Measurements from ENCODE around the gene MRPS6. TPM values are rescaled to one million over a fixed set of nuclear protein-coding genes. Genes with fewer than 3 reads are reported as not detected.

The MRPS6 gene
- total RNA-seq, 2 donors from 2014 or later: 154 to 193 TPM

- Mint-ChIP-seq H3K4me3 (no peak overlapping the region), H3K9me3 (peaks cover 6 to 10% of the 10 kb centered on the region in 2 donors), H3K36me3 (ENCODE audit: insufficient read depth in 2 of 2) (peaks cover 5 to 28% of the 10 kb centered on the region in 2 donors), H3K4me1 (ENCODE audit: low read depth) (peaks cover 51% of the 10 kb centered on the region), H3K27ac (no peak overlapping the region), H3K27me3 (ENCODE audit: low read depth) (no peaks in the 10 kb centered on the region)
- ATAC-seq (replicated peaks in 1 of 2) (no peak), DNase-seq (no peak)
Measured at GRCh38 chr21:34157521-34157920, 84.1 kb downstream of the MRPS6 start.

GRCh38 chr21:34158866-34159835, 85.8 kb downstream of the MRPS6 start:
- no peak for DNase-seq
- Mint-ChIP-seq H3K4me3 (no peak overlapping the region), H3K27ac (no peak overlapping the region), H3K4me1 (ENCODE audit: low read depth) (peaks cover 36% of the 10 kb centered on the region), H3K27me3 (ENCODE audit: low read depth) (no peaks in the 10 kb centered on the region), H3K9me3 (peaks cover 0 to 10% of the 10 kb centered on the region in 2 donors), H3K36me3 (ENCODE audit: insufficient read depth in 2 of 2) (peaks cover 5 to 27% of the 10 kb centered on the region in 2 donors)
- ATAC-seq (replicated peaks in 1 of 2): no peak

GRCh38 chr21:34166468-34166867, 93.1 kb downstream of the MRPS6 start:
- Mint-ChIP-seq H3K36me3 (ENCODE audit: insufficient read depth in 2 of 2) (peaks cover 44 to 68% of the 10 kb centered on the region in 2 donors), H3K27ac (no peak overlapping the region), H3K27me3 (ENCODE audit: low read depth) (no peaks in the 10 kb centered on the region), H3K9me3 (peaks cover 22 to 34% of the 10 kb centered on the region in 2 donors), H3K4me1 (ENCODE audit: low read depth) (no peaks in the 10 kb centered on the region), H3K4me3 (no peak overlapping the region)
- ATAC-seq (replicated peaks in 1 of 2): no peak
- DNase-seq: peak in 1 of 2 donors; percentile 20

- no peaks in the 10 kb centered on the region for H3K4me1 Mint-ChIP-seq (ENCODE audit: low read depth)
- peaks cover 45 to 76% of the 10 kb centered on the region in 2 donors for H3K36me3 Mint-ChIP-seq (ENCODE audit: insufficient read depth in 2 of 2)
- DNase-seq: no peak
- ATAC-seq (replicated peaks in 1 of 2): no peak
- no peak overlapping the region for H3K27ac Mint-ChIP-seq
- no peaks in the 10 kb centered on the region for H3K27me3 Mint-ChIP-seq (ENCODE audit: low read depth)
- no peak overlapping the region for H3K4me3 Mint-ChIP-seq
- H3K9me3 Mint-ChIP-seq: peaks cover 30 to 38% of the 10 kb centered on the region in 2 donors
Measured at GRCh38 chr21:34170886-34171285, 97.5 kb downstream of the MRPS6 start.

GRCh38 chr21:34174470-34174869, 101.1 kb downstream of the MRPS6 start:
- DNase-seq (no peak), ATAC-seq (replicated peaks in 1 of 2) (no peak)
- no peak overlapping the region for H3K27ac Mint-ChIP-seq
- peaks cover 22 to 23% of the 10 kb centered on the region in 2 donors for H3K9me3 Mint-ChIP-seq
- H3K4me3 Mint-ChIP-seq: no peak overlapping the region
- H3K36me3 Mint-ChIP-seq (ENCODE audit: insufficient read depth in 2 of 2): peaks cover 24 to 47% of the 10 kb centered on the region in 2 donors
- no peaks in the 10 kb centered on the region for H3K27me3 Mint-ChIP-seq (ENCODE audit: low read depth)
- H3K4me1 Mint-ChIP-seq (ENCODE audit: low read depth): peaks cover 21% of the 10 kb centered on the region

- Mint-ChIP-seq H3K36me3 (ENCODE audit: insufficient read depth in 2 of 2) (peaks cover 16 to 33% of the 10 kb centered on the region in 2 donors), H3K27me3 (ENCODE audit: low read depth) (no peaks in the 10 kb centered on the region), H3K27ac (no peak overlapping the region), H3K4me1 (ENCODE audit: low read depth) (peaks cover 23% of the 10 kb centered on the region), H3K9me3 (peaks cover 15 to 16% of the 10 kb centered on the region in 2 donors), H3K4me3 (no peak overlapping the region)
- DNase-seq (no peak), ATAC-seq (replicated peaks in 1 of 2) (peak in 1 of 2 donors; percentile 23)
Measured at GRCh38 chr21:34176448-34176847, 103.1 kb downstream of the MRPS6 start.

GRCh38 chr21:34177919-34178567, 104.7 kb downstream of the MRPS6 start:
- H3K4me1 Mint-ChIP-seq (ENCODE audit: low read depth): peaks cover 23% of the 10 kb centered on the region
- peaks cover 13 to 19% of the 10 kb centered on the region in 2 donors for H3K36me3 Mint-ChIP-seq (ENCODE audit: insufficient read depth in 2 of 2)
- peak; percentile 73 to 89 for ATAC-seq (replicated peaks in 1 of 2)
- no peaks in the 10 kb centered on the region for H3K27me3 Mint-ChIP-seq (ENCODE audit: low read depth)
- no peak for DNase-seq
- H3K4me3 Mint-ChIP-seq: peak overlapping the region in 1 of 2 donors; percentile 3
- H3K27ac Mint-ChIP-seq: no peak overlapping the region
- peaks cover 12 to 13% of the 10 kb centered on the region in 2 donors for H3K9me3 Mint-ChIP-seq

GRCh38 chr21:34179204-34179935, 106.0 kb downstream of the MRPS6 start:
- H3K27me3 Mint-ChIP-seq (ENCODE audit: low read depth): no peaks in the 10 kb centered on the region
- peaks cover 5 to 7% of the 10 kb centered on the region in 2 donors for H3K9me3 Mint-ChIP-seq
- DNase-seq (no peak), ATAC-seq (replicated peaks in 1 of 2) (no peak)
- no peak overlapping the region for H3K4me3 Mint-ChIP-seq
- peaks cover 8 to 9% of the 10 kb centered on the region in 2 donors for H3K36me3 Mint-ChIP-seq (ENCODE audit: insufficient read depth in 2 of 2)
- H3K4me1 Mint-ChIP-seq (ENCODE audit: low read depth): peaks cover 23% of the 10 kb centered on the region
- no peak overlapping the region for H3K27ac Mint-ChIP-seq

GRCh38 chr21:34180407-34180806, 107.0 kb downstream of the MRPS6 start:
- peaks cover under 1 to 3% of the 10 kb centered on the region in 2 donors for H3K9me3 Mint-ChIP-seq
- H3K27me3 Mint-ChIP-seq (ENCODE audit: low read depth): no peaks in the 10 kb centered on the region
- H3K27ac Mint-ChIP-seq: no peak overlapping the region
- H3K4me3 Mint-ChIP-seq: no peak overlapping the region
- DNase-seq (no peak), ATAC-seq (replicated peaks in 1 of 2) (no peak)
- peaks cover 23% of the 10 kb centered on the region for H3K4me1 Mint-ChIP-seq (ENCODE audit: low read depth)
- H3K36me3 Mint-ChIP-seq (ENCODE audit: insufficient read depth in 2 of 2): peaks cover 0 to 4% of the 10 kb centered on the region in 2 donors

GRCh38 chr21:34180826-34181359, 107.5 kb downstream of the MRPS6 start:
- Mint-ChIP-seq H3K27ac (no peak overlapping the region), H3K36me3 (ENCODE audit: insufficient read depth in 2 of 2) (peaks cover 0 to 4% of the 10 kb centered on the region in 2 donors), H3K4me3 (no peak overlapping the region), H3K27me3 (ENCODE audit: low read depth) (no peaks in the 10 kb centered on the region), H3K4me1 (ENCODE audit: low read depth) (peaks cover 23% of the 10 kb centered on the region), H3K9me3 (peaks cover 0 to 3% of the 10 kb centered on the region in 2 donors)
- DNase-seq (no peak), ATAC-seq (replicated peaks in 1 of 2) (no peak)

GRCh38 chr21:34181431-34182039, 108.2 kb downstream of the MRPS6 start:
- Mint-ChIP-seq H3K4me3 (no peak overlapping the region), H3K36me3 (ENCODE audit: insufficient read depth in 2 of 2) (peaks cover 0 to 4% of the 10 kb centered on the region in 2 donors), H3K27ac (no peak overlapping the region), H3K4me1 (ENCODE audit: low read depth) (peaks cover 23% of the 10 kb centered on the region), H3K27me3 (ENCODE audit: low read depth) (no peaks in the 10 kb centered on the region), H3K9me3 (peaks cover 0 to 3% of the 10 kb centered on the region in 2 donors)
- ATAC-seq (replicated peaks in 1 of 2) (no peak), DNase-seq (no peak)

GRCh38 chr21:34182436-34182835, 109.1 kb downstream of the MRPS6 start:
- peaks cover 0 to 3% of the 10 kb centered on the region in 2 donors for H3K9me3 Mint-ChIP-seq
- peaks cover 23% of the 10 kb centered on the region for H3K4me1 Mint-ChIP-seq (ENCODE audit: low read depth)
- H3K4me3 Mint-ChIP-seq: no peak overlapping the region
- ATAC-seq (replicated peaks in 1 of 2) (no peak), DNase-seq (no peak)
- H3K27ac Mint-ChIP-seq: no peak overlapping the region
- H3K36me3 Mint-ChIP-seq (ENCODE audit: insufficient read depth in 2 of 2): peaks cover 0 to 3% of the 10 kb centered on the region in 2 donors
- H3K27me3 Mint-ChIP-seq (ENCODE audit: low read depth): no peaks in the 10 kb centered on the region

Data from activated T-cell treated with anti-CD3 and anti-CD28 coated beads, Interleukin-2, amount 50 U/mL, for 72 hours (primary cell).